Esophagus muscularis mucosa (tissue), 4 donors: ENCODE results near the gene FBXO28.

Source experiments
- EP300 ChIP-seq: sonication (generic); formaldehyde crosslinking; IDR thresholded peaks from one replicate; pipeline ENCODE4 v1.6.1; 2017; ENCODE audit warnings: antibody characterized with exemption
- POLR2A ChIP-seq: fragments of 450-650 bp; IDR thresholded peaks from one replicate; pipeline ENCODE4 v1.6.1; 2017; ENCODE audit warnings: antibody characterized with exemption, moderate library complexity, mild to moderate bottlenecking, low read depth
- POLR2AphosphoS5 ChIP-seq, 2 donors: sonication (generic); formaldehyde crosslinking; IDR thresholded peaks; one replicate each; pipeline ENCODE4 v1.6.1; 2017; ENCODE audit warnings: antibody characterized with exemption in 2 of 2
- TF ChIP-seq, protein P1 (sequence below), 3 experiments: fragments of 200-600 bp in 2 of 3; fragments of 450-650 bp in 1 of 3; sonication (generic) in 2 of 3; IDR thresholded peaks; one replicate each; pipeline ENCODE4 v1.5.1; 2017 to 2019; ENCODE audit warnings: antibody characterized with exemption in 3 of 3, mild to moderate bottlenecking in 2 of 3, moderate library complexity in 1 of 3

DNA sequence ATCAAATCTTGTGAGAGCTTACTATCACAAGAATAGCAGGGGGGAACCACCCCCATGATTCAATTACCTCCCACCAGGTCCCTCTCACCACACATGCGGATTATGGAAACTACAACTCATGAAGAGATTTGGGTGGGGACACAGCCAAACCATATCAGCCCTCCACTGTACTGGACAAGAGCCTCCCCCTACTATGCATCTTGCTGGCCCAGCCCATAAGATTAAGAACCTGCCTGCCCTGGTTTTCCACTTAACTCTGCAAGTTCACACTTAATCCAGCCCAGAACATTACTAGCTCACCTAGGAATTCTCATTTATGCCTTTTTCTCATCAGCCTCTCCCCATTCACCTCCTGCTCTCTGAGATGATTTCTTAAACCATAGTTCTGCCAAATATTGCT is 18.0 kb upstream of the FBXO28 start:
- TF ChIP-seq, protein P1, sequence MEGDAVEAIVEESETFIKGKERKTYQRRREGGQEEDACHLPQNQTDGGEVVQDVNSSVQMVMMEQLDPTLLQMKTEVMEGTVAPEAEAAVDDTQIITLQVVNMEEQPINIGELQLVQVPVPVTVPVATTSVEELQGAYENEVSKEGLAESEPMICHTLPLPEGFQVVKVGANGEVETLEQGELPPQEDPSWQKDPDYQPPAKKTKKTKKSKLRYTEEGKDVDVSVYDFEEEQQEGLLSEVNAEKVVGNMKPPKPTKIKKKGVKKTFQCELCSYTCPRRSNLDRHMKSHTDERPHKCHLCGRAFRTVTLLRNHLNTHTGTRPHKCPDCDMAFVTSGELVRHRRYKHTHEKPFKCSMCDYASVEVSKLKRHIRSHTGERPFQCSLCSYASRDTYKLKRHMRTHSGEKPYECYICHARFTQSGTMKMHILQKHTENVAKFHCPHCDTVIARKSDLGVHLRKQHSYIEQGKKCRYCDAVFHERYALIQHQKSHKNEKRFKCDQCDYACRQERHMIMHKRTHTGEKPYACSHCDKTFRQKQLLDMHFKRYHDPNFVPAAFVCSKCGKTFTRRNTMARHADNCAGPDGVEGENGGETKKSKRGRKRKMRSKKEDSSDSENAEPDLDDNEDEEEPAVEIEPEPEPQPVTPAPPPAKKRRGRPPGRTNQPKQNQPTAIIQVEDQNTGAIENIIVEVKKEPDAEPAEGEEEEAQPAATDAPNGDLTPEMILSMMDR (IDR thresholded peaks at IDR 0.05) = no peak
- TF ChIP-seq POLR2A (no peak), POLR2AphosphoS5 (IDR thresholded peaks at IDR 0.05) (no peak), EP300 (no peak)
